ENCODE results near the gene MAP2K3.

DNA sequence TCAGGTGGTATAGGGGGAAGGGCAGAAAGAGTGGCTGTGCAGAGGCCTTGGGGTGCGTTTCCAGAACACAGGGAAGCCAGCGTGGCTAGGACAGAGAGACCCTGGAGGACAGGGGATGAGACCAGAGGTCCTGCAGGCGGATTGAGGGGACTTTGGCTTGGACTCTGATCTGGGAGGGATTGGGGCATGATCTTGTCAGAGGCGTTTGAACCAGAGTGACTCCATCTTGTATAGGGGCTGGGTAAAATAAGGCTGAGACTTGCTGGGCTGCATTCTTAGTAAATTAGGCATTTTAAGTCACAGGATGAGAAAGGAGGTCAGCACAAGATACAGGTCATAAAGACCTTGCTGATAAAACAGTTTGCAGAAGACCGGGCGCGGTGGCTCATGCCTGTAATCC is 25.9 kb upstream of the MAP2K3 start:
- TF ChIP-seq, protein P1, sequence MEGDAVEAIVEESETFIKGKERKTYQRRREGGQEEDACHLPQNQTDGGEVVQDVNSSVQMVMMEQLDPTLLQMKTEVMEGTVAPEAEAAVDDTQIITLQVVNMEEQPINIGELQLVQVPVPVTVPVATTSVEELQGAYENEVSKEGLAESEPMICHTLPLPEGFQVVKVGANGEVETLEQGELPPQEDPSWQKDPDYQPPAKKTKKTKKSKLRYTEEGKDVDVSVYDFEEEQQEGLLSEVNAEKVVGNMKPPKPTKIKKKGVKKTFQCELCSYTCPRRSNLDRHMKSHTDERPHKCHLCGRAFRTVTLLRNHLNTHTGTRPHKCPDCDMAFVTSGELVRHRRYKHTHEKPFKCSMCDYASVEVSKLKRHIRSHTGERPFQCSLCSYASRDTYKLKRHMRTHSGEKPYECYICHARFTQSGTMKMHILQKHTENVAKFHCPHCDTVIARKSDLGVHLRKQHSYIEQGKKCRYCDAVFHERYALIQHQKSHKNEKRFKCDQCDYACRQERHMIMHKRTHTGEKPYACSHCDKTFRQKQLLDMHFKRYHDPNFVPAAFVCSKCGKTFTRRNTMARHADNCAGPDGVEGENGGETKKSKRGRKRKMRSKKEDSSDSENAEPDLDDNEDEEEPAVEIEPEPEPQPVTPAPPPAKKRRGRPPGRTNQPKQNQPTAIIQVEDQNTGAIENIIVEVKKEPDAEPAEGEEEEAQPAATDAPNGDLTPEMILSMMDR (IDR thresholded peaks at IDR 0.05) = no peak
- no peak for TF ChIP-seq POLR2A (IDR thresholded peaks at IDR 0.05)

All from lower leg skin (tissue), 3 donors.